Kidney epithelial cell (primary cell): ENCODE results near the gene IL36B. TPM values are rescaled to one million over a fixed set of nuclear protein-coding genes. Genes with fewer than 3 reads are reported as not detected.

Experiments used
- DNase-seq: peaks from one replicate; pipeline ENCODE4 v3.0.0-alpha.2; 2010; ENCODE audit warnings: low read depth
- H3K27me3 ChIP-seq: 2 replicates; pipeline ENCODE4 v1.6.0; 2011; ENCODE audit warnings: low read length; ENCODE audit not compliant: control insufficient read depth, insufficient read depth
- H3K36me3 ChIP-seq: 2 replicates; pipeline ENCODE4 v1.5.1; 2011; ENCODE audit warnings: low read length; ENCODE audit not compliant: control insufficient read depth, insufficient read depth
- H3K4me3 ChIP-seq: 2 replicates; pipeline ENCODE4 v1.5.1; 2011; ENCODE audit warnings: low read depth, mild to moderate bottlenecking, control low read depth, low read length
- CTCF ChIP-seq: IDR thresholded peaks from 2 replicates; pipeline ENCODE4 v1.5.1; 2011; ENCODE audit warnings: mild to moderate bottlenecking, moderate library complexity, low read length, control low read depth, inconsistent platforms; ENCODE audit not compliant: insufficient read depth, poor library complexity, severe bottlenecking
- total RNA-seq: library from RNA; depleted of rRNA; stranded (reverse); fragments of >200 nt; gene quantifications from 2 replicates; pipeline ENCODE4 v1.2.3, GENCODE V29; 2015

The IL36B gene
- total RNA-seq, 1 donor from 2014 or later, result not detected

DNA sequence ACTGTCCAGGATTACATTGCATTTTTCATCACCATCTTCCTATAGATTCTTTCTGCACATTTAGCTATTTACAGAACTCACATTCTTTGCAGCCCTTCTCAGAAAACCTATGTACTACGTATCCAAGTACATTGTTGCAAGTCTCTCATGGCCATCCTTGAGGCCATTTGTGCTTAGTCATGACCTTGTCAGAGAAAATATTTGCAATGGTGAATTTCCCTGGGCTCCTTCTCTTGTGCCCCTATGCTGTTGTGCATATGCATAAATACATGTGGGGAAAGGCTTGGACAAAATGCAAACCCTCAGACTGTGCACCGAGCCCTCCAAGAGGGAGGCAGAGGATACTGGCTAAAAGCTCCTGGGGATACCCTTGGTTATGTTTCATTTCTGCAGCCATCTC, 27.9 kb downstream of the IL36B start:
- no peak for TF ChIP-seq CTCF
- H3K36me3 ChIP-seq, result no peaks in the 10 kb centered on the region
- H3K27me3 ChIP-seq, result peaks cover 12% of the 10 kb centered on the region
- no peak overlapping the region for H3K4me3 ChIP-seq
- no peak for DNase-seq

DNA sequence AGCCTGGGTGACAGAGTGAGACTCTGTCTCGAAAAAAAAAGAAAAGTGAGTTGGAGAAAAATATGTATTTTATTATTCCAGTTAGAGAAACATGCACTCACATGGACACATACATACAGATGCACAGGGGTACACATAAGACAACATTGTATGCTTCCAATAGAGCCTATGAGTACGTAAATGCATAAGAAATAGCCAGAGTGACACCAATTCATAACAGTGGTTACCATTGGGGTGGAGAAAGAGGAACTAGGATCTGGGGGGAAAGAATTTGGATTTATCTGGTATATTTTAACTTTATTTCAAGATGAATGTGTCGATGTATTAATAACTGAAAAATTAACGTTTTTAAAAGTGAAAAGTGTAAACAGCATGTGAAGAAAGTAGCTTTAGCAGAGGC, 31.4 kb downstream of the IL36B start:
- no peaks in the 10 kb centered on the region for H3K36me3 ChIP-seq
- DNase-seq, result no peak
- TF ChIP-seq CTCF, result no peak
- H3K4me3 ChIP-seq, result no peak overlapping the region
- H3K27me3 ChIP-seq, result peaks cover 6% of the 10 kb centered on the region

DNA sequence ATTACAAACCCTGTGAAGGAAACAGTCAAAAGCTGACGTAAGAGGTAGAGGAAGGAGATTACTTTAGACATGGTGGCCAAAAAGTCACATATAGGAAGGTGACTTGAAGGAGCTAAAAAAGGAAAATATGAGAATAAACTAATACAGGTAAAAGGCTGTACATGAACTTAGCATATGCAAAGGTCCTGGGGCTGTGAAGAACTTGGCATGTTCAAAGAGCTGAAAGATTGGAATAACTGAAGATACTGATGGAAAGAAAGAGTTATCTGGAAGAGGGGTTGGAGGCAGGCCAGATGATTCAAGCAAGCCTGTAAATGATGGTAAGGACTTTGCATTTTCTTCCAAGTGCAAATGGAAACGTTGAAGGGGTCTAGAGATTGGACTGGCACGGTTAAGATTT, 34.2 kb downstream of the IL36B start:
- Histone ChIP-seq H3K4me3 (no peak overlapping the region), H3K27me3 (peaks cover 6% of the 10 kb centered on the region), H3K36me3 (no peaks in the 10 kb centered on the region)
- no peak for DNase-seq
- no peak for TF ChIP-seq CTCF

DNA sequence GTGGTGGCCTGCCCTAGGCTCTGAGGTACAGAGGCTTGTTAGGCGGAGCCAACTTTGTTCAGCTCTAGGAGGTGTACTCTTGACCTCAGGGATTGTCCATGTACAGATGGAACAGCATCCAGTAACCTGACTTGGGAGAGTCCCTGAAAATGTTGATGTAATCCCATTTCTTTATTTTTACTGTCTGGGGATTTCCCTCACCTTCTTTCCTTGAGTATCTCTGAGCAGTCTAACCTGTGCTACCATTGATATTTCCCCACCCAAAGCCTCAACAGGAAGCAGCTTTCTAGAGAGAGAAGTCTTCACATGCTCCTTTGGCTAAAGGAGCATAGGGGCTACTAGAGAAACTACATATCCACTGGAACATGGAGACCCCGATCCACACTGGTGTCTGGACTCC, 37.0 kb downstream of the IL36B start:
- Histone ChIP-seq H3K36me3 (no peaks in the 10 kb centered on the region), H3K27me3 (peaks cover 4% of the 10 kb centered on the region), H3K4me3 (no peak overlapping the region)
- no peak for TF ChIP-seq CTCF
- no peak for DNase-seq

DNA sequence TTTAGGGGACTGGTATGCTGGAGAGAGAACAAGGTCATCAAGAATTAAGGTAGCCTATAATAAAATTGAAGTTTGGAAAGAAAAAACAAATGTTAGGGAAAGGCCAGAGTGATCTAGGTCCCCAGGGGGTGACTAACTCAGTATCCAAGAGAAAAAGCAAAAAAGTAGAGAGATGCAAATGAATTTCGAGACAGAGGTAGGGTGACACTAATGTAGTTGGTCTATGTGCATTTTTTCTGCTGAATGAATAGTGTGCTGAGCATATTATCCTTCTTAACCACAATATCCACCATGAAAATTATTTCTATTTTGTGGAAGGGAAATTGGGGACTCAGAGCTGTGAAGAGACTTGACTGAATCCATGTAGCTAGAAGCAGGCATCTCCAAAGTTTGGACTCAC, 37.6 kb downstream of the IL36B start:
- no peak for TF ChIP-seq CTCF
- no peak for DNase-seq
- Histone ChIP-seq H3K4me3 (no peak overlapping the region), H3K27me3 (peaks cover 4% of the 10 kb centered on the region), H3K36me3 (no peaks in the 10 kb centered on the region)

- TF ChIP-seq CTCF, result no peak
- H3K36me3 ChIP-seq, result no peaks in the 10 kb centered on the region
- peaks cover 4% of the 10 kb centered on the region for H3K27me3 ChIP-seq
- no peak for DNase-seq
- no peak overlapping the region for H3K4me3 ChIP-seq
These were observed 38.6 kb downstream of the IL36B start for GRCh38 chr2:113014067-113014466.
